Activated CD4-positive, alpha-beta T cell treated with anti-CD3 and anti-CD28 coated beads for 36 hours (primary cell): Measurements from ENCODE around the gene RBPJL. TPM values are rescaled to one million over a fixed set of nuclear protein-coding genes. Genes with fewer than 3 reads are reported as not detected.

Source experiments
- ATAC-seq: fragments of 200-7000 bp; cut with Tn5 transposase; one replicate; pipeline ENCODE4 v1.10.0; 2021; ENCODE audit warnings: mild to moderate bottlenecking, moderate library complexity
- CTCF ChIA-PET: fragments of 350-600 bp; sonication (Branson Sonifier 250); formaldehyde crosslinking; loops from one replicate; lab custom pipeline; 2021; ENCODE audit warnings: antibody characterized with exemption; lab: Charles Lee
- POLR2A ChIA-PET: fragments of 350-600 bp; sonication (Branson Sonifier 250); formaldehyde crosslinking; loops from one replicate; lab custom pipeline; 2021; ENCODE audit warnings: antibody characterized with exemption, inconsistent platforms; lab: Charles Lee
- DNase-seq: peaks from one replicate; pipeline ENCODE4 v3.0.0-alpha.2; 2020
- H3K27ac Mint-ChIP-seq: one replicate; pipeline ENCODE4 v1.8.0; 2021; ENCODE audit warnings: mixed read lengths
- H3K27me3 Mint-ChIP-seq: one replicate; pipeline ENCODE4 v1.8.0; 2021; ENCODE audit warnings: mixed read lengths
- H3K36me3 Mint-ChIP-seq: one replicate; pipeline ENCODE4 v1.8.0; 2021; ENCODE audit warnings: low read depth, mixed read lengths
- H3K4me1 Mint-ChIP-seq: one replicate; pipeline ENCODE4 v1.8.0; 2021; ENCODE audit warnings: mixed read lengths
- H3K4me3 Mint-ChIP-seq: one replicate; pipeline ENCODE4 v1.8.0; 2021; ENCODE audit warnings: mild to moderate bottlenecking, moderate library complexity, mixed read lengths
- H3K9me3 Mint-ChIP-seq: one replicate; pipeline ENCODE4 v1.8.0; 2021; ENCODE audit warnings: low read depth, mixed read lengths
- intact Hi-C, 2 experiments: fragments of 100-400 bp; cut with DNase I in 1 of 2; cut with micrococcal nuclease in 1 of 2; formaldehyde crosslinking; loops; one replicate each; pipeline versions ENCODE4 v1.14.2 to v1.15.1; 2022 to 2024; cut with DNase I, micrococcal nuclease
- total RNA-seq, 2 experiments: library from RNA; stranded (reverse); gene quantifications; one replicate each; pipeline ENCODE4 v1.2.3, GENCODE V29; 2021

Gene RBPJL
- total RNA-seq, 2 experiments from 2014 or later = not detected

DNA sequence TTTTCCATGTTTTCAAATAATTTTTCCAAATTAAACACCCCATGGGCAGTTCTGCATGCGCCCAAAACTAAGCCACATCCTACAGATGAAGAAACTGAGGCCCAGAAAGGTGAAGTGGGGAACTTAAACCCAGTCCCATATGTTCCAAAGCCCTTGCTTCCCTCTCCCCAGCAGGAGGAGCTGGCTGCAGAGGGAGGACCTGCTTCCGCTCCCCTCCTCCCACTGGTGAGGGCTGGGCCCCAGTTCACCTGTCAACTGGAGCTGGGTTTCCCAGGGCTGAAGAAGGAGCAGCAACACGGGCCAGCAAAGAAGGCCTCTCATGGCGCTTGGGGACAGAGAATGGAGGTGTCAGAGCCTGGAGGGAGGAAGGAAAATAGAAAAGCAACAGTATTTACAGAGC lies 1.4 kb upstream of the RBPJL start:
- intact Hi-C loops = no loop called here
- ChIA-PET CTCF (interaction anchor here (0.8 to 5.5 kb wide), 4 partner anchors 13 to 164 kb away, joined by 4 to 102 read pairs (median 4); no protein-coding TSS in a partner anchor), POLR2A (interaction anchor here (0.6 kb wide), 1 partner anchor 251 kb away, joined by 3 read pairs; no protein-coding TSS in a partner anchor)
- no peak for DNase-seq
- H3K9me3 Mint-ChIP-seq = no peaks in the 10 kb centered on the region
- no peak for ATAC-seq
- H3K4me1 Mint-ChIP-seq = peaks cover 22% of the 10 kb centered on the region
- H3K27ac Mint-ChIP-seq = no peak overlapping the region
- H3K36me3 Mint-ChIP-seq = no peaks in the 10 kb centered on the region
- H3K27me3 Mint-ChIP-seq = peaks cover 38% of the 10 kb centered on the region
- no peak overlapping the region for H3K4me3 Mint-ChIP-seq

DNA sequence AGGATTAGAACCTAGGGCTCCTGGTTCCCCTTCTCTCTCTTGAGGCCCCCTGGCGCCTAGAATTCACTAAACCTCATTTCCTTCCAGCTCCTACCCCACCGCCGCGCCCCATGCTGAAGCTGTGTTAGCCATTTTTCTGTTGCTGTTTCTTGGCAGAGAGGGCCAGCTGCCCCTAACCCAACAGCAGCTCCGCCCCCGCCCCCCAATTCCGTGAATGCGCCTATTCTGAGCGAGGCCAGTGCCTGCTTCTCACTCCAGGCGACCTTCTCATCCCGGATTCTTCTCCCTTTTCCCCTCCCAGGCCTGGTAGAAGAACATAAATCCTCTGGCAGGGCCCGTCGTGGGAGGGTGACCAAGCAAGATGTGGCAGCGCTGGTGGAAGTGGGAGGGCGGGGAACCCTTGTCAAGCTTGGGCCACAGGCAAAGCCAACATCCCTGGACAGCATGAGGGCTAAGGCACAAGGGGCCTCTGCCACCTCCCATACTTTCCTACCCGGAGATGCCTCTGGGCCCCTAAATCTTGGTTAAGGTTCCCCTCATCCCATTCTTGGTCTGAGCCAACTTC lies 518 bp downstream of the RBPJL start:
- ChIA-PET POLR2A (no interaction called here), CTCF (interaction anchor here (0.7 to 1.1 kb wide), 4 partner anchors 11 to 14 kb away, joined by 3 to 4 read pairs (median 3); no protein-coding TSS in a partner anchor)
- Mint-ChIP-seq H3K36me3 (no peaks in the 10 kb centered on the region), H3K9me3 (no peaks in the 10 kb centered on the region), H3K27ac (no peak overlapping the region), H3K27me3 (peaks cover 47% of the 10 kb centered on the region), H3K4me1 (peaks cover 21% of the 10 kb centered on the region), H3K4me3 (no peak overlapping the region)
- intact Hi-C loops = no loop called here
- DNase-seq (no peak), ATAC-seq (no peak)

DNA sequence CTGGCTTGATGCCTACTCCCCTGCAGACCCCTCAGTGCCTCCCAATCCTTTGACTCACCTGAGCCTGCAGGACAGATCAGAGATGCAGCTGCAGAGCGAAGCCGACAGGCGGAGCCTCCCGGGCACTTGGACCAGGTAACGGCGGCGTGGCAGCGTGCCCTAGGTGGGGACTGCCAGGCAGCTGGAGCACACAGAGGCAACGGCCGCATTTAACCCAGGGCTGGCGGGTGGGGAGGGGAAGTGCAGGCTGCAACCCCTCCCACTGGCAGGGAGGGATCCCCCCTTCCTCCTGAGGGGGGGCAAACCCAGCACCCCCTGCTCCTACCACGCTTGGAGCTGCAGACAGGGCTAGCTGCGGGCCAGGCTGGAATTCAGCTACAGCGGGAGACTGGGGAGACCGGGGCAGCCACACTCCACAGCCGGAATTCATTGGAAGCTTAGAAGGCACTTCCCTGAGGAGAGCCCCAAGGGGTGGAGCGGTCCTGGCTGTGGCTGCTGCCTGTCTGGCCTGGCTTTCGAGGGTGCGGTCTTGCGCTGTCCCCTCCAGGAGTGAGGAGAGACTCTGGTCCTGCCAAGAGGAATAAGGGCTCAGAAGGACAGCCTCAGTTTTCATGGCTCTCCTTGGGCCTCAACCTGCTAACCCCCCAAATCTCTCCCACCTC lies 1.6 kb downstream of the RBPJL start, which contains the start of gene MATN4:
TSS of gene MATN4 (minus strand) at position 183 of the 662 bp plus-strand sequence. CDS start 2,717 bp downstream, outside the sequence.
- POLR2A ChIA-PET = no interaction called here
- CTCF ChIA-PET = interaction anchor here (0.7 to 1.2 kb wide), 4 partner anchors 14 to 144 kb away, joined by 3 to 7 read pairs (median 4); no protein-coding TSS in a partner anchor
- Mint-ChIP-seq H3K9me3 (no peaks in the 10 kb centered on the region), H3K36me3 (no peaks in the 10 kb centered on the region), H3K4me3 (no peak within 1 kb of the TSS), H3K4me1 (peaks cover 14% of the 10 kb centered on the region), H3K27ac (no peak within 1 kb of the TSS), H3K27me3 (peaks cover 48% of the 10 kb centered on the region)
- intact Hi-C loops = no loop called here
- DNase-seq = no peak
- ATAC-seq = no peak

DNA sequence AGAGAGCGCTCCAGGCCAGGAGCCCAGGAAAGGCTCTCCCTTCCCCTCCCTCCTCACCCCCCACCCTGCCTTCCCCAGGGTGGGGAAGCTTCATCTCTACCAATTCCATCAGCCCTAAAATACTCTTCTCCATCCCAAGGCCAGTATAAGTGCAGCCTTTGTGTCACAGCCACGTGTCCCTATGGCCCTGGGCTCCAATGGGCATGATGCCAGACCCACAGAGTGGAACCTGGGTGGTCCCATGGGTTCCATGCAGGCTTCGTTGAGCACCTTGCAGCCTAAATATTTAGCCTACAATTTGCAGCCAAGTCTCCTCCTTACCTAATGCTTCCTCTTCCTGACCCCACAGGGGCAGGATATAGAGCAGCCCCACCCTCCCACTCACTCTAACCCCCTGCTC lies 2.4 kb downstream of the RBPJL start:
- no peak for ATAC-seq
- DNase-seq = no peak
- ChIA-PET CTCF (interaction anchor here (0.7 to 1.7 kb wide), 6 partner anchors 10 to 177 kb away, joined by 3 to 7 read pairs (median 5); no protein-coding TSS in a partner anchor), POLR2A (no interaction called here)
- Mint-ChIP-seq H3K4me3 (no peak overlapping the region), H3K27ac (no peak overlapping the region), H3K9me3 (no peaks in the 10 kb centered on the region), H3K4me1 (peaks cover 6% of the 10 kb centered on the region), H3K27me3 (peaks cover 46% of the 10 kb centered on the region), H3K36me3 (no peaks in the 10 kb centered on the region)
- intact Hi-C loops = no loop called here

DNA sequence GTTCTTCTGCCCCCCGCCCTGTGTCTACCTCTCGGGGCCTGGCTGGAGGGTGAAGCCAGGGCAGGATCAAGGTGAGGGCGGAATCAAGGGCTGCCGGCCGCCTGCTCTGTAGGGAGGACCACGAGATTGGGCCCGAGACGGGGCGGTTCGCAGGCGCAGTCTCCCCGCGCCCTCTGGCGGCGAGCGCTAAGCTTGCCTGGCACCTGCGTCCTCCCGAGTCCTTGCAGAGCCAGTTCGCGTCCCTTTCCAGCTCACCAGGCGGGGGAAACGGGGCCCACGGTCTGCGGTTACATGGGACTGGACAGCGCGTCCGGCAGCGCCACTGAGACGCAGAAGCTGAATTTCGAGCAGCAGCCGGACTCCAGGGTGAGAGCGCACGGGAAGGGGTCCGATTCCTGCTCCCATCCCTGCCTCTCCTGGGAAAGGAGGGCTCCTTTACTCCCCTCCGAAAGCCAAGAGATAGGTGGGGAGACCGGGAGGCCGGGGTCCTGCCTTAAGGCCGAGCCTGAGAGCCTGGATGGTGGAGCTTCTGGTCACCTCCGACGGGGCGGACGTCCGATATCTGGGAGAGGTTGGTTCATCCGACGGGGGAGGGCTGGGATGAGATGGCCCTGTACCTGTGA lies 5.1 kb downstream of the RBPJL start:
- no peak overlapping the region for H3K27ac Mint-ChIP-seq
- peaks cover 45% of the 10 kb centered on the region for H3K27me3 Mint-ChIP-seq
- H3K36me3 Mint-ChIP-seq = no peaks in the 10 kb centered on the region
- H3K9me3 Mint-ChIP-seq = no peaks in the 10 kb centered on the region
- peak; percentile 86 for ATAC-seq
- intact Hi-C loops = loop anchor here in 1 of 2 experiments (1.0 kb wide), 1 partner anchor 18 kb away; no protein-coding TSS in a partner anchor
- POLR2A ChIA-PET = no interaction called here
- no peak overlapping the region for H3K4me3 Mint-ChIP-seq
- DNase-seq = peak; percentile 84
- peaks cover 6% of the 10 kb centered on the region for H3K4me1 Mint-ChIP-seq
- CTCF ChIA-PET = interaction anchor here (0.6 to 3.2 kb wide), 23 partner anchors 9 to 246 kb away, joined by 3 to 20 read pairs (median 5); partner anchors contain the start of gene SEMG2

DNA sequence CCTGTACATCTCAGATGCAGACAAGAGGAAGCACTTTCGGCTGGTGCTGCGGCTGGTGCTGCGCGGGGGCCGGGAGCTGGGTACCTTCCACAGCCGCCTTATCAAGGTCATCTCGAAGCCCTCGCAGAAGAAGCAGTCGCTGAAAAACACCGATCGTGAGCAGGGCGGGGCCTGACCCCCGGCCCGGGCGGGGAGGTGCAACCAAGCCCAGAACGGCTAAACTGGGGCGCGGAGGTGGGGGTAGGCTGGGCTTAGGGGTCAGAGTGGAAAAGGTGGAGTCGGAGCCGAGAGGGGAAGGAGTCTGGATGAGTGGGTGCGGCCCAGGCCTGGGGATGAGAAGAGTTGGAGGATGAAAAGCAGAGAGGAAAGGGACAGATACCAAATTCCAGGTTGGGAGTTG lies 5.6 kb downstream of the RBPJL start:
- CTCF ChIA-PET = interaction anchor here (0.6 to 3.2 kb wide), 25 partner anchors 9 to 246 kb away, joined by 3 to 20 read pairs (median 5); partner anchors contain the start of gene SEMG2
- DNase-seq (no peak), ATAC-seq (no peak)
- no peaks in the 10 kb centered on the region for H3K36me3 Mint-ChIP-seq
- intact Hi-C loops = no loop called here
- H3K4me1 Mint-ChIP-seq = peaks cover 6% of the 10 kb centered on the region
- POLR2A ChIA-PET = no interaction called here
- H3K9me3 Mint-ChIP-seq = no peaks in the 10 kb centered on the region
- H3K27me3 Mint-ChIP-seq = peaks cover 48% of the 10 kb centered on the region
- no peak overlapping the region for H3K4me3 Mint-ChIP-seq
- no peak overlapping the region for H3K27ac Mint-ChIP-seq

DNA sequence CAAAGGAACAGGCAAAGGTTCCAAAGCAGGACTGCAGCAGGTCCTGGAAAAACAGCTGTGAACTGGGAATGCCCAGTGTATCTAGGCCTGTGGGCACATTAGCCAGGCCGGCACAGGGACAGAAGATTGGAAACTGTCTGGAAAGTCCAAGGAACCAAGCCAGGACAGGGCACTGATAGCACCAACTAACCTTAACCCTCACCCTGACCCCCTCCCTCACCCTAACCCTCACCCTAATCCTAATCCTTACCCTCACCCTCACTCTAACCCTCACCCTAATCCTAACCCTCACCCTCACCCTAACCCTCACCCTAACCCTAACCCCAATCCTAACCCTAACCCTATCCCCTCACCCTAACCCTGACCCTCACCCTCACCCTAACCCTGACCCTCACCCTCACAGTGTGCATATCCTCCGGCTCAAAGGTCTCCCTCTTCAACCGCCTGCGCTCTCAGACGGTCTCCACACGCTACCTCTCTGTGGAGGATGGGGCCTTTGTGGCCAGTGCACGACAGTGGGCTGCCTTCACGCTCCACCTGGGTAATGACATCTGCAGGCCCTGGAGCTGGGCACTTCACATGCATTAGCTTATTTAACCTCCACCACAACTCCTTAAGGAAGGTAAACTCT lies 6.5 kb downstream of the RBPJL start:
- DNase-seq (no peak), ATAC-seq (no peak)
- H3K4me1 Mint-ChIP-seq = peaks cover 8% of the 10 kb centered on the region
- intact Hi-C loops = no loop called here
- H3K27me3 Mint-ChIP-seq = peaks cover 44% of the 10 kb centered on the region
- H3K4me3 Mint-ChIP-seq = no peak overlapping the region
- ChIA-PET POLR2A (interaction anchor here (0.6 kb wide), 1 partner anchor 306 kb away, joined by 3 read pairs; no protein-coding TSS in a partner anchor), CTCF (interaction anchor here (0.7 to 3.2 kb wide), 10 partner anchors 10 to 215 kb away, joined by 3 to 20 read pairs (median 4); partner anchors contain the start of gene SEMG2)
- H3K27ac Mint-ChIP-seq = no peak overlapping the region
- H3K9me3 Mint-ChIP-seq = no peaks in the 10 kb centered on the region
- H3K36me3 Mint-ChIP-seq = no peaks in the 10 kb centered on the region

DNA sequence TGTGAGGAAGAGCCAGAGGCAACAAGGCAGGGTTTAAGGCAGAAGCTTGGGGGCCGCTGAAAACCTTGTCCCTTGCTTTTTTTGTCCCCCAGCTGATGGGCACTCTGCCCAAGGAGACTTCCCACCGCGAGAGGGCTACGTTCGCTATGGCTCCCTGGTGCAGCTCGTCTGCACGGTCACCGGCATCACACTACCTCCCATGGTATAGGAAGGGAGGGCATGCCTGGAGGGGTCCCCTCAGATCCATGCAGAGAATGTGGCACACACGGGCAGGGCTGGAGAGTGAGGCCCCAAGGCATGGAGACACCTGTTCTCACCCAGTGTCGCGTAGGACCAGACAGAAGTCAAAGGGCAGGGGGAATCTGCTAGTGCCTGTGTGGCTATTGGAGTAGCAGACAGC lies 7.3 kb downstream of the RBPJL start:
- no peaks in the 10 kb centered on the region for H3K36me3 Mint-ChIP-seq
- intact Hi-C loops = no loop called here
- DNase-seq (no peak), ATAC-seq (no peak)
- H3K27me3 Mint-ChIP-seq = peaks cover 44% of the 10 kb centered on the region
- CTCF ChIA-PET = interaction anchor here (0.9 to 3.2 kb wide), 5 partner anchors 9 to 138 kb away, joined by 3 to 20 read pairs (median 3); partner anchors contain the start of gene SEMG2
- POLR2A ChIA-PET = no interaction called here
- no peak overlapping the region for H3K4me3 Mint-ChIP-seq
- peaks cover 16% of the 10 kb centered on the region for H3K4me1 Mint-ChIP-seq
- no peak overlapping the region for H3K27ac Mint-ChIP-seq
- H3K9me3 Mint-ChIP-seq = no peaks in the 10 kb centered on the region

DNA sequence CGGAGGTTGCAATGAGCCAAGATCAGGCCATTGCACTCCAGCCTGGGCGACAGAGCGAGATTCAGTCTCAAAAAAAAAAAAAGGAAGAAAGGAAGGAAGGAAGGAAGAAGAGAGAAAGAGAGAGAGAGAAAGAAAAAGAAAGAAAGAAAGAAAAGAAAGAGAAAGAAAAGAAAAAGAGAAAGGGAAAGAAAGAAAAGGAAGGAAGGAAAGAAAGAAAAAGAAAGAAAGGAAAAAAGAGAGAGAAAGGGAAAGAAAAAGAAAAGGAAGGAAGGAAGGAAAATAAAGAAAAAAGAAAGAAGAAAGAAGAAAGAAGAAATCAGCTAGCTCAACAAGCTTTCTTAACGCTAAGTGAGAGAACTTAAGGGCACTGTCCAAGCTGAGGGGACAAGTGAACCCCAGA lies 9.0 kb downstream of the RBPJL start:
- no peak overlapping the region for H3K4me3 Mint-ChIP-seq
- POLR2A ChIA-PET = no interaction called here
- ATAC-seq = no peak
- no peaks in the 10 kb centered on the region for H3K36me3 Mint-ChIP-seq
- DNase-seq = no peak
- peaks cover 37% of the 10 kb centered on the region for H3K27me3 Mint-ChIP-seq
- CTCF ChIA-PET = interaction anchor here (0.6 to 5.6 kb wide), 7 partner anchors 12 to 219 kb away, joined by 3 to 53 read pairs (median 4); no protein-coding TSS in a partner anchor
- no peak overlapping the region for H3K27ac Mint-ChIP-seq
- no peaks in the 10 kb centered on the region for H3K9me3 Mint-ChIP-seq
- intact Hi-C loops = loop anchor here (5.0 kb wide), 2 partner anchors 437 to 457 kb away; no protein-coding TSS in a partner anchor
- peaks cover 22% of the 10 kb centered on the region for H3K4me1 Mint-ChIP-seq

DNA sequence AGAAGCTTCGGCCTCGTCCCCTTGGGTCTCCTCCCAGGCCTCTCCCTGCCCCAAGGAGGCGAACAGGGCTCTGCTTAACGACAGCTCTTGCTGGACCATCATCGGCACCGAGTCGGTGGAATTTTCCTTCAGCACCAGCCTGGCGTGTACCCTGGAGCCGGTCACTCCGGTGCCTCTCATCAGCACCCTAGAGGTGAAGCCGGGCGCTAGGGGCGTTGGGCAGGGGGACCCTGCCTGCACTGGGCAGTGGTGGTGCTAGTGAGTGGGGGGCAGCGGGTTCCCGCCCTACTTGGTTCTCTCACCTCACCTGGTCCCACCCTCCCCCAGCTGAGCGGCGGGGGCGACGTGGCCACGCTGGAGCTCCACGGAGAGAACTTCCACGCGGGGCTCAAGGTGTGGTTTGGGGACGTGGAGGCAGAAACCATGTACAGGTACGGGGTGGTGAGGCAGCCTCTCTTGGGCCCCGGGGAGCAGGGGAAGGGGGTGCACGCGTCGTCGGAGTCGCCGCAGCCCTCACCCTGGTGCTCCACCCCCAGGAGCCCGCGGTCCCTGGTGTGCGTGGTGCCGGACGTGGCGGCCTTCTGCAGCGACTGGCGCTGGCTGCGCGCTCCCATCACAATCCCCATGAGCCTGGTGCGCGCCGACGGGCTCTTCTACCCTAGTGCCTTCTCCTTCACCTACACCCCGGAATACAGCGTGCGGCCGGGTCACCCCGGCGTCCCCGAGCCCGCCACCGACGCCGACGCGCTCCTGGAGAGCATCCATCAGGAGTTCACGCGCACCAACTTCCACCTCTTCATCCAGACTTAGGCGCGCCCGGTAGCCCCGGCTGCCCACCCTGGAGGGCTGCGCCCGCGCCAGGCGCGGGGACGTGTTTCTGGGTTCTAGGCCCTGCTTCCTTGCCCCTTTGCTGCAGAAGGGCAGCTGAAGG lies 9.8 kb downstream of the RBPJL start:
- Mint-ChIP-seq H3K4me3 (no peak overlapping the region), H3K36me3 (no peaks in the 10 kb centered on the region), H3K9me3 (no peaks in the 10 kb centered on the region), H3K4me1 (peaks cover 25% of the 10 kb centered on the region), H3K27me3 (peaks cover 29% of the 10 kb centered on the region), H3K27ac (no peak overlapping the region)
- POLR2A ChIA-PET = interaction anchor here (0.6 kb wide), 1 partner anchor 115 kb away, joined by 5 read pairs; no protein-coding TSS in a partner anchor
- intact Hi-C loops = loop anchor here (5.0 kb wide), 2 partner anchors 436 to 456 kb away; no protein-coding TSS in a partner anchor
- CTCF ChIA-PET = interaction anchor here (0.7 to 5.6 kb wide), 8 partner anchors 13 to 137 kb away, joined by 3 to 53 read pairs (median 4); partner anchors contain the start of gene SYS1
- ATAC-seq (no peak), DNase-seq (no peak)
